AG04450 (cell line): ENCODE data around the gene AMOTL2. TPM values are rescaled to one million over a fixed set of nuclear protein-coding genes. Genes with fewer than 3 reads are reported as not detected.

Experiments used
- CTCF ChIA-PET: fragments of 300-600, 350-600 bp; formaldehyde crosslinking; extraction: SDS; loops from one replicate; lab custom pipeline; 2022; ENCODE audit warnings: antibody characterized with exemption, inconsistent platforms; lab: Charles Lee
- POLR2A ChIA-PET: fragments of 350-600 bp; formaldehyde crosslinking; extraction: SDS; loops from one replicate; lab custom pipeline; 2021; ENCODE audit warnings: antibody characterized with exemption, inconsistent platforms; lab: Yijun Ruan, JAX
- DNase-seq: peaks from one replicate; pipeline ENCODE4 v3.0.0-alpha.2; 2011; ENCODE audit warnings: low read depth, low spot score
- H3K27ac ChIP-seq: one replicate; pipeline ENCODE4 v1.5.1; 2012; ENCODE audit warnings: low read depth, low read length, control low read depth
- H3K27me3 ChIP-seq: one replicate; pipeline ENCODE4 v1.6.0; 2012; ENCODE audit warnings: low read length; ENCODE audit not compliant: control insufficient read depth, insufficient read depth
- H3K4me3 ChIP-seq: 2 replicates; pipeline ENCODE4 v1.5.1; 2011; ENCODE audit warnings: mild to moderate bottlenecking, low read depth, low read length, control low read depth
- H3K9me3 ChIP-seq: 2 replicates; pipeline ENCODE4 v1.5.1; 2012; ENCODE audit warnings: low read length; ENCODE audit not compliant: control insufficient read depth, insufficient read depth
- polyA plus RNA-seq: library from polyadenylated mRNA; depleted of rRNA; stranded (reverse); fragments of >200 nt; gene quantifications from 2 replicates; pipeline ENCODE4 v1.2.3, GENCODE V29; 2011
- TF ChIP-seq, protein P1 (sequence below): IDR thresholded peaks from 2 replicates; pipeline ENCODE4 v1.5.1; 2011; ENCODE audit warnings: low read depth, low read length, control low read depth, inconsistent platforms

Gene AMOTL2
- polyA plus RNA-seq, 1 experiment = 74.5 TPM

DNA sequence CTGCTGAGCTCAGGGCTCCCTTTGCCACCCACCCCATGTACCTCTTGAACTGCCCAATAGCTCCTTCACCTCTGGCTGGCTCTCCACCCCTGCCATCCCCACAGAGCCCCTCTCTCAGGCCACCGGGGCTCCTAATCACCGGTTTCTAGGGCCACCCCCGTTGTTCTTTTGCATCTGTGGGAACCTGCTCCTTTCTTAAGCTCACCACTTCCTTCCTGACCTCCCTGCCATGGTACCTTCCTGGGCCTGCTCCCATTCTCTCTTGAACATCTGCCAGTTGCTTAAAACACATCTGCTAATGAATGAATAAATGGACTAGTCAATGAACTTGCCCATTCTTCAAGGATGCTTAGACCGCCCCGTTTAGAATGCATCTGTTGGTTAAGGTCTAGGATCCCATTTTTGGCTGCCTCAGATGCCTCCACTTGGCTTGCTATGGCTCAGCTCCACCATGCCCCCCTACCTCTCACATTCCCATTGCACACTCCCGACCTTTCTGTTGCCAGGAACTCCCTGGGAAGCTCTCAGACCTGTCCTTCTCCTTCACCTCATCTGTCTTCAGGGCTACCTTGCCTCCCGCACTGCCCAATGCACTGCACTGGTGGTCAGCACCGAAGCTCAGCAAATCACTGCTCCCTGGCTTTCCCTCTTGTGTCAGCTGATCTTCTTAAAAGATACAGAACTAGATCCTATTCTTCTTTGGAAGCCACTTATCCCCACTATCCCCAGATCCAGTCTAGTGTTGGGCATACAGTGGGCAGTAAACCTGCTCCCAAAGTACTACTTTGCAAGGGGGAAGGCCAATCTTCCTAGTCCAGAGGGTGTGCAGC lies 9.1 kb downstream of the AMOTL2 start:
- H3K4me3 ChIP-seq = no peak overlapping the region
- H3K9me3 ChIP-seq = no peaks in the 10 kb centered on the region; the same call in 1 of the 2 replicates
- peak overlapping the region; percentile 77 for H3K27ac ChIP-seq
- H3K27me3 ChIP-seq = no peaks in the 10 kb centered on the region
- TF ChIP-seq, protein P1, sequence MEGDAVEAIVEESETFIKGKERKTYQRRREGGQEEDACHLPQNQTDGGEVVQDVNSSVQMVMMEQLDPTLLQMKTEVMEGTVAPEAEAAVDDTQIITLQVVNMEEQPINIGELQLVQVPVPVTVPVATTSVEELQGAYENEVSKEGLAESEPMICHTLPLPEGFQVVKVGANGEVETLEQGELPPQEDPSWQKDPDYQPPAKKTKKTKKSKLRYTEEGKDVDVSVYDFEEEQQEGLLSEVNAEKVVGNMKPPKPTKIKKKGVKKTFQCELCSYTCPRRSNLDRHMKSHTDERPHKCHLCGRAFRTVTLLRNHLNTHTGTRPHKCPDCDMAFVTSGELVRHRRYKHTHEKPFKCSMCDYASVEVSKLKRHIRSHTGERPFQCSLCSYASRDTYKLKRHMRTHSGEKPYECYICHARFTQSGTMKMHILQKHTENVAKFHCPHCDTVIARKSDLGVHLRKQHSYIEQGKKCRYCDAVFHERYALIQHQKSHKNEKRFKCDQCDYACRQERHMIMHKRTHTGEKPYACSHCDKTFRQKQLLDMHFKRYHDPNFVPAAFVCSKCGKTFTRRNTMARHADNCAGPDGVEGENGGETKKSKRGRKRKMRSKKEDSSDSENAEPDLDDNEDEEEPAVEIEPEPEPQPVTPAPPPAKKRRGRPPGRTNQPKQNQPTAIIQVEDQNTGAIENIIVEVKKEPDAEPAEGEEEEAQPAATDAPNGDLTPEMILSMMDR = no peak
- DNase-seq = no peak
- POLR2A ChIA-PET = interaction anchor here (1.0 to 5.8 kb wide), 16 partner anchors 8 to 120 kb away, joined by 3 to 90 read pairs (median 16); partner anchors contain the start of genes AMOTL2, ANAPC13 and CEP63
- CTCF ChIA-PET = interaction anchor here (0.7 to 4.7 kb wide), 9 partner anchors 9 to 152 kb away, joined by 3 to 38 read pairs (median 5); partner anchors contain the start of gene AMOTL2

DNA sequence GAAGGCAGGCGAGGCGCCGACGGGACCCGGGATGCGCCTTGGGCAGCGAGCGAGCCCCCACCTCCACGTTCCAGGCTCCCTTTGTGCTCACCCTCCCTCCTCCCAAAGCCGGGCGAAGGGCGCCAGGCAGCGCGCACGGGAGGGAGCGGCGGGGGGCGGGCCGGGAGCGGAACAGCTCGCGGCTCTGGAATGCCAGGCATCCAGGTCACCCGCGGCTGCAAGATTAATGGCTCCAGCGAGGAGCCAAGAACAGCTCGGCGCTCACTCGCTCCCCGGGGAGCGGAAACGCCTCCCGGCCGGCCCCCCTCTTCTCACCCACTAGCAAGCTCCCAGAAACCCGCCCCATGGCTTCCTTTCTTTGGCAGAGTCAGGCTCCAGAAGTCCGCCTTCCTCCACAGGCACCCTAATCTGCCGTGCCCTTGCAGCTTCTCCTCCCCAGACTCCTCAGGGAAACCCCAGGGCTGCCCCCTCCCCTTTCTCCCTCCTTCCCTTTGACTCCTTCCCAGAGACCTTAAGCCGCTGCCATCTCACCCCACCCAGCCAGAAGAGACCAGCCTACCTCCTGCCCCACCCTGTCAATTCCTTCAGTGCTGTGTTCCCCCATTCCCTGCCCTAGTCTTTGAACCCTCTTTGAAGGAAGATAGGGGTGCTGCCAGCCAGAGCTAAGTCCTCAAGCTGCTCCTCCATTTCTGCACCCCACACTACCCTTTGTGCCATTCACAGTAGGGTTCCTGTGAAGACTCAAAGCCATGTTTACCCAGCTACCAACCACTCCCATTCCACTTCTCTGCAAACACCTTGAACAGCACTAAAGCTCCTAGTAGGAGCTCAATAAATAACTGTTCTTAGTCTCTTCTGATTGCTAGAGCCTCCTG lies 9.9 kb downstream of the AMOTL2 start:
- Histone ChIP-seq H3K9me3 (no peaks in the 10 kb centered on the region; the same call in 1 of the 2 replicates), H3K4me3 (peak overlapping the region; percentile 38), H3K27ac (peak overlapping the region; percentile 96), H3K27me3 (no peaks in the 10 kb centered on the region)
- CTCF ChIA-PET = interaction anchor here (0.7 to 4.7 kb wide), 11 partner anchors 10 to 152 kb away, joined by 3 to 38 read pairs (median 4); partner anchors contain the start of gene AMOTL2
- TF ChIP-seq, protein P1 = no peak
- DNase-seq = peak; percentile 93
- POLR2A ChIA-PET = interaction anchor here (0.7 to 5.8 kb wide), 23 partner anchors 9 to 122 kb away, joined by 3 to 90 read pairs (median 11); partner anchors contain the start of genes AMOTL2, ANAPC13 and CEP63

DNA sequence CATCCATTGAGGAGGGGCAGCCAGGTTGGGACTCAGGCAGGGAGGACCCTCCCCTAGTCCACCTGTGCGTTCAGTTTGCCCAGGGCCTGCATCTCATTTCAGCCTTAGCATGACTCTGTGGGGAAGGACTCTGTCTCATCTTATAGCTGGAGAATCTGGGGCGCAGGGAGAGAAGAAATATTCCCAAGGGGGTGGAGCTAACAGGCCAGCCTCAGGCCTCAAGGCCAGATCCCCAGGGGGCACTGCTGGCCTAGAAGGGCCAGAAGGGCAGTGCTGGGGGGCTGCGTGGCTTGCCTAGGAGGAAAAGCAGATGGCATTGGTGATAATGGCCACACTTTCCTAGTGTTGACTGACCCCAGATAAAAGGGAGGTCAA lies 10.9 kb downstream of the AMOTL2 start:
- no peak for DNase-seq
- ChIA-PET CTCF (interaction anchor here (1.1 to 4.7 kb wide), 6 partner anchors 25 to 117 kb away, joined by 3 to 38 read pairs (median 10); no protein-coding TSS in a partner anchor), POLR2A (interaction anchor here (1.3 to 5.8 kb wide), 14 partner anchors 9 to 119 kb away, joined by 4 to 90 read pairs (median 16); partner anchors contain the start of gene AMOTL2)
- Histone ChIP-seq H3K4me3 (peak overlapping the region; percentile 38), H3K27me3 (no peaks in the 10 kb centered on the region), H3K9me3 (no peaks in the 10 kb centered on the region; the same call in 1 of the 2 replicates), H3K27ac (peak overlapping the region; percentile 96)
- TF ChIP-seq, protein P1 = no peak

DNA sequence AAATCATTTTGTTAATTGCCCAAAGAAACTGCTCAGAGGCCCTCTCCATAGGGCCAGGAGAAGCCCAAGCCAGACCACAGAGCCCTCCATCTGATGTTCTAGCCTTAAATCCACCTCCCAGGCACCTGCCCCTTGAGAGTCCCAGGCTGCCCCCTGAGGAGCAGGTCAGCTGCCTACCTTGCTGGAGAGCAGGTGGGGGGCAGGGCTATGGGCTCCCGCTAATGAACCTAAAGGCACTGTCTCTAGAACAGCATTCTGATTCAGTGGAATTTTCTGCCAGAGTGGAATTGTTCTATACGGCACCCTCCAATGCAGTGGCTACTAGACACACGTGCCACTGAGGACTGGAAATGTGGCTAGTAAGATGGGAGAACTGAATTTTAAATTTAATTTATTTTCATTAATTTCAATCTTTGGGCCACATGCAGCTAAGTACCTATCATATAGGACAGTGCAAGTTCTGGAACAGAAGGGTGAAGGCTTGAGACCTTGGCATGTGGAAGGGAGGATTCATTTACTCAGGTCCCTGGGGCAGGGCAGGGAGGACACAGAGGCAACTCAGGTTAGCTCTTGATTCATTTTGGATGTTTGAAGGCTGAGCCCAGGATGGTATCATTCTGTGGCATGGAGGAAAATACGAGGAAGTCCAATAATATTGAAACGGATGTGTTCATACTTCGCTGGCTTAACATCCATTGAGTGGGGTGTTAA lies 11.4 kb downstream of the AMOTL2 start:
- Histone ChIP-seq H3K27ac (peak overlapping the region; percentile 96), H3K4me3 (no peak overlapping the region), H3K9me3 (no peaks in the 10 kb centered on the region; the same call in 1 of the 2 replicates), H3K27me3 (no peaks in the 10 kb centered on the region)
- TF ChIP-seq, protein P1 = no peak
- ChIA-PET POLR2A (interaction anchor here (2.1 to 5.8 kb wide), 11 partner anchors 9 to 120 kb away, joined by 7 to 90 read pairs (median 20); partner anchors contain the start of gene AMOTL2), CTCF (interaction anchor here (1.3 to 4.7 kb wide), 5 partner anchors 25 to 114 kb away, joined by 3 to 38 read pairs (median 15); no protein-coding TSS in a partner anchor)
- DNase-seq = no peak
